Adipose tissue (tissue), 3 donors: ENCODE data around the gene TUBA4B. TPM values are rescaled to one million over a fixed set of nuclear protein-coding genes. Genes with fewer than 3 reads are reported as not detected.
"Not testable (repeated sequence)": the region's sequence is repeated elsewhere in the genome, so short reads cannot be mapped to it uniquely, and the experiment has no call there.

Source experiments
- H3K27ac ChIP-seq: one replicate; pipeline ENCODE4 v1.5.1; 2013; ENCODE audit warnings: low read depth, low read length
- WGBS, 3 donors: extraction: QIAGEN DNeasy Blood & Tissue Kit; methylation state at CpG; one replicate each; pipeline ENCODE4 v1.1.7; 2013; 5-methylcytosine and 5-hydroxymethylcytosine counted together
- polyA plus RNA-seq, 3 donors: library from polyadenylated mRNA; stranded (reverse); fragments of 200-250 nt; gene quantifications; one replicate each; pipeline ENCODE4 v1.2.3, GENCODE V29; 2013
- donor health status: healthy with polysubstance abuse.
- donor health status: Bipolar disorder and iron deficiency.
- donor health status: healthy.

Gene TUBA4B
- polyA plus RNA-seq, 3 donors, result not detected

DNA sequence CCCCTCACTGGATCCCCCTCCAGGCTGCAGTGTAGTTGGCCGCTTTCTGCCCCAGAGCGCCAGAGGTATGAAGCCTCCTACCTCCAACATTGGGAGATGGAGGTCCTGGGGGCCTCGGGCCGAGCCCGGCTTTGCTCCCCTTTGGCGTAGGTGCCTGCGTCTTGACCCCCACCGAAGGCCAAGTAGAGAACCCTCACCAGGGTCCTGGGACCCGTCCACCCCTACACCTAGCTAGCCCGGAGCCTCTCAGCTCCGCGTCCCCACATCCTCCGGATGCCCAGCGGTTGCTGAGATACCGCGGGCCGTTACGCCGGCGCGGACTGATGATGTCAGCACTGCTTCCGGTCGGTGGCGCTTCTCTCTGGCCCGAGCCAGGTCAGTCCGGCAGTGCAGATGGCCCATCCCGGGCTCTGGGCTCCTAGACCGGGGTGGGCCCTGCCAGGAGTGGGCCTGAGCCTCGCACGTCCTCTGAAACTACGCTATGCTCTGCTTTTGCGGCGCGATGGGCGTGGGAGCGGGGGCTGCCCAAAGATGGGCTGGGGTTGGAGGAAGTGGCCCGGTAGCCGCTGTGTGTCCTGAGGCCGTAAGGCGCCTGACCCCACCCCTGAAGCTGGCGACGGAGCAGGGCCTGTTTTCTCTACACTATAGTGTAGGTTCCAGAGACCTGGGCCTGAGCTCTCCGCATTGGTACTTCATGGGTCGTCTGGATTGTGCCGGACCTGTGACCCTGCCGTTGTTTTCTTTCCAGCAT, 7.7 kb upstream of the TUBA4B start, which contains the start of the genes GLB1L and STK16:
GLB1L (minus strand) TSS at position 297 of the 751 bp plus-strand sequence. CDS start 1,871 bp downstream, outside the sequence.
STK16 (plus strand) TSS at position 332 of the 751 bp plus-strand sequence. CDS start 521 bp downstream, outside the sequence.
- WGBS, 3 donors, result 0 to 1% (median 1%) methylated on average over 41 to 46 of the region's 46 CpGs
- peak within 1 kb of the TSS; percentile 87 for H3K27ac ChIP-seq

DNA sequence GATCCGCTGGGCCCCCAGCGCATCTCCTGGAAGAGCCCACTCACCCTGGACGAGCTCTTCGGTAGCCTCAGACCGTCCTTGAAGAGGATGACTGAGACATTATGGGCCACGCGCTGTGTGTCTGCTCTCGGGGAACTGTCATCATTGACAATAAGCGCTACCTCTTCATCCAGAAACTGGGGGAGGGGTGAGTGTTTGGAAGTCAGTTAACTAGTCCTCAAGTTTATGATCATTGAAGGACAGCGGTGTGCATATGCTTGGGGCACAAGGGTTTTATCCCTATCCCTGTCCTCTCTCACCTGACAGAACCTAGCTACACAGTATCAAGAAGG, 7.2 kb upstream of the TUBA4B start:
- WGBS, 3 donors, result 14 to 18% (median 14%) methylated on average over 10 of the region's 10 CpGs
- H3K27ac ChIP-seq, result peak overlapping the region; percentile 87

DNA sequence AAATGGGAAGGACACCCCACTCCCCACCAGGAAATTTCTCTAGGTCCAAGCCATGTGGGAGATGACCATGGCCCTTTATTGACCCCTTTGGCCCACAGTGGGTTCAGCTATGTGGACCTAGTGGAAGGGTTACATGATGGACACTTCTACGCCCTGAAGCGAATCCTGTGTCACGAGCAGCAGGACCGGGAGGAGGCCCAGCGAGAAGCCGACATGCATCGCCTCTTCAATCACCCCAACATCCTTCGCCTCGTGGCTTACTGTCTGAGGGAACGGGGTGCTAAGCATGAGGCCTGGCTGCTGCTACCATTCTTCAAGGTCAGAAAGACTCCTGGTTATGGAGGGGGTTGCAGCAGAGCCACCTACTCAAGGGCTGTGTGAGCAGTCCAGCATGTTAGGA, 6.5 kb upstream of the TUBA4B start:
- 89 to 96% (median 95%) methylated on average over 10 of the region's 10 CpGs for WGBS, 3 donors
- H3K27ac ChIP-seq, result no peak overlapping the region

DNA sequence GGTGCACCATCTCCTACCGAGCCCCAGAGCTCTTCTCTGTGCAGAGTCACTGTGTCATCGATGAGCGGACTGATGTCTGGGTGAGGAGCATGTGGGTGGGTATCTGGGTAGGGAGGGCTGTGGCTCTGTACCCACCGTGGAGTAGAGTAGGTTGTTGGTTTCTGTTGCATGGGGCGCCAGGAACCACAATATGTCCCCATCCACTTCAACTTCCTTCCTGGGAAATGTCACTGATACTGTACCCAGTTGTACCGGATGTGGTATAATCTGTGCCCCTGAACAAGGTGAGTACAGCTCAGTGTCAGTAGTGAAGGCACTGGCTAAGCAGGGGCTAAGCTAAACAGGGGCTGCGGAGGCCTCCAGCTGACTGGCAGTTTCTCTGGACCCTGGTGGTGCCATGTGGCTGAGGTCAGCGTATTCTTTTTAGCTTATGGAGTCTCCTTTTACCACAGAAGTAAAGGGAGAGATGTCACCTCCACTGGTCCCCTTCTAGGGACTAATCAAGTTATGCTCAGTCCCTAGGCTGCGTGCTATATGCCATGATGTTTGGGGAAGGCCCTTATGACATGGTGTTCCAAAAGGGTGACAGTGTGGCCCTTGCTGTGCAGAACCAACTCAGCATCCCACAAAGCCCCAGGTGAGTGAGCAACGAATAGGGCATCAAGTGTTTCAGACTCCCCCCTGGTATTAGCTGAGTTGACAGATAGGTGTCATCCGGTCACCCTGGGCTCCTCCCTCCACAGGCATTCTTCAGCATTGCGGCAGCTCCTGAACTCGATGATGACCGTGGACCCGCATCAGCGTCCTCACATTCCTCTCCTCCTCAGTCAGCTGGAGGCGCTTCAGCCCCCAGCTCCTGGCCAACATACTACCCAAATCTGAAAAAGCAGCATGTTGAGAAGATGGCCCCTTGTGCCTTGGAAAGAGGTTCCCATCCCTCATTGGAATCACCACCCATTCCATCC, 5.1 kb upstream of the TUBA4B start:
- H3K27ac ChIP-seq, result no peak overlapping the region
- 69 to 87% (median 78%) methylated on average over 17 of the region's 17 CpGs for WGBS, 3 donors

DNA sequence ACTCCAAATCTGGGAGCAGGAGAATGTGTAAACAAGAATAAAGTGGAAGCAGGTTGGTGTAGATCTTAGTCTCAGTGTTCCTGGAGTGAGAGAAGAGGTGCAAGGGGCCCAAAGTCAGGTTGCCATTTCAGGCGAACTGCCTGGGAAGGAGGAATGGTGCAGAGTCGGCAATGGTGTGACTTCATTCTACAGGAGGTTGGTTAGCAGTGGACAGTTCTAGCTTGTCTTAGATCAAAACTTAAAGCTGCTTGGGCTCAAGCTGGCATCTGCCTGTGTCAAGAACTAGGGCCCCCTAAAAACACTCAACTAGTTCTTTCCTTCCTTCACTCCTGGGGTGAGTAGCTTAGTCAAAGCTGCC, 4.2 kb upstream of the TUBA4B start:
- WGBS, 3 donors, result 69 to 72% (median 70%) methylated on average over 2 of the region's 2 CpGs
- peak overlapping the region; percentile 71 for H3K27ac ChIP-seq

DNA sequence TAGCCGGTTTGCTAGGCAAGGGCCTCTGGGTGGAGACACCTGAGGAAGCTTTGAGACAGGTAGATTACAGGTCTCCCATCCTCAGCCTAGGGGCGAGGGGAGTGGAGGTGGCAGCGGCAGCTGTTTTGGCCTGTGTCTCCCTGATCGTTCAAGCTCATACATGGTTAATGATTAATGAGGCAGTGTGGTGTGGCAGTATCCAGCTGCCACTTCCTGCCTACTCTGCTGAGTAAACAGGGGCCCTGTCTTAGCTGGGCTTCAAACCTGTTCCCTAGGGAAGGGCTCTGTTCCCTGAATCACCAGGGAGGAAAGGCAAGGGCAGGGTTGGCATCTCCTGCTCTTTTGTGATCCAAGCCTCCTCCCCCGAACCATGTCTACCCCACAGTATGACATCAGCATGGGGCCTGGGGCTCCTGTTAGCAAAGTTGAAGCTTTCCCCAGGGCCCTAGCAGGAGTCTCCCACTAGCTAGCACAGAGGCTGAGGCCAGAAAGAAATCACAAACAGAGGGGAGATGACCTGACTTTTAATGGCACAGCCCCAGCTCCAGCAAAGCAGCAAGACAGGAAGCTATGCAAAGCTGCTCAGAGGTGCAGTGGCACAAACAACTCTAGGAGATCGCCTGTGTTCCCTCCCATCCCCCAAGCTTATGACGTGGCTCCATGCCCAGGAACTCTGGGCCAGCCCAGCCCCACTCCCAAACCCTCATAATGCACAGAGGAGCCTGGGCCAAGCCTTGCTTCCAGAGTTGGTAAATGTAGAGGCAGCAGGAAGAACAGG, 3.7 kb upstream of the TUBA4B start:
- 5 to 22% (median 16%) methylated on average over 7 of the region's 7 CpGs for WGBS, 3 donors

DNA sequence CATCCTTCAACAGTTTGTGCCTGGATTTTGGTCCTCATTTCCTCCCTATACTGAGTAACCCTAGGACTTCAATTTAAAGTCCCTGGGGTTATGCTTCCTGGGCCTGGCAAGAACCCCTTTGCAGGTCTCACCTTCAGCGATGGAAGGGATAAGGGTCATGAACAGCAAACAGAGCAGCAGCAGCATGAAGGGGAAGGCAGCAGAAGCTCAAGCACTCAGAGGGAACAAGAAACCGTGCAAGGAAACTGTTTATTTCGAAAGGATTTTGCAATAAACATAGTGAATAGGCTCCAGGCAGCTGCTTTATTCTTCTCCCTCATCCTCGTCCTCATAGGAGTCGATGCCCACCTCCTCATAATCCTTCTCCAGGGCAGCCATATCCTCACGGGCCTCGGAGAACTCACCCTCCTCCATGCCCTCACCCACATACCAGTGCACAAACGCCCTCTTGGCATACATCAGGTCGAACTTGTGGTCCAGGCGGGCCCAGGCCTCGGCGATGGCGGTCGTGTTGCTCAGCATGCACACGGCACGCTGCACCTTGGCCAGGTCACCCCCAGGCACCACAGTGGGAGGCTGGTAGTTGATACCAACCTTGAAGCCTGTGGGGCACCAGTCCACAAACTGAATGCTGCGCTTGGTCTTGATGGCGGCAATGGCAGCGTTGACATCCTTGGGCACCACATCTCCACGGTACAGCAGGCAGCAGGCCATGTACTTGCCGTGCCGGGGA, 2.8 kb upstream of the TUBA4B start:
- 69 to 75% (median 70%) methylated on average over 22 of the region's 22 CpGs for WGBS, 3 donors
- H3K27ac ChIP-seq, result no peak overlapping the region

More for the DNA sequence above, 3.7 kb upstream of the TUBA4B start:
- H3K27ac ChIP-seq, result peak overlapping the region; percentile 71

DNA sequence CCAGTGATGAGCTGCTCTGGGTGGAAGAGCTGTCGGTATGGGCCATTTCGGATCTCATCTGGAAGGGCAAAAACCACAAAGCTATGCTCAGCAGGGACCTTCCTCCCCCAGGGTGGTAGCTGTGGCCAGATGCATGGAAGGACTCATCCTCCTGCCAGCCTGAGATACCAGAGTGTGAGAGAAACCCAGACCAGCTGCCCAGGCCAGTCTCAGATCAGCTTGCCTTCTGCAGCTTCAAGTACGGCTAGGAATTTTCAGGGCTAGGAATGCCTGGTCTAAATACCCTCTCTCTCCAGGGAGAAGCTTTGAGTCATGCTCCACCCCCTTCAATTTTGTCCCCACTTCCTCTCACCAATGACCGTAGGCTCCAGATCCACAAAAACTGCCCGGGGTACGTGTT, 1.4 kb upstream of the TUBA4B start:
- H3K27ac ChIP-seq, result no peak overlapping the region
- 54 to 80% (median 57%) methylated on average over 6 of the region's 6 CpGs for WGBS, 3 donors

DNA sequence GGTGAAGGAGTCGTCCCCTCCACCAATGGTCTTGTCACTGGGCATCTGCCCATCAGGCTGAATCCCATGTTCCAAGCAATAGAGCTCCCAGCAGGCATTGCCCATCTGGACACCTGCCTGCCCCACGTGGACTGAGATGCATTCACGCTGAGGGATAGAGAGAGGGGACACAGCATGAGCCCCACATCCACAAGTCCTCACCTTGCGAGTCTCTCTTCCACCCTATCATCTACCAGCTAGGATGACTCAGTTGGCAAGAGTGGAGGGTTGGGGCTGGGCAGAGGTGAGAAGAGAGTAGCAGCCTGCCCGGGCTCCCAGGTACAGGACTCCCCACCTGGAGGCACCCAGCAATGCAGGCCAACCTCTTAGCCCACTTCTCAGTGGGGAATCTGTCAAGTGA, 959 bp upstream of the TUBA4B start:
- WGBS, 3 donors, result 72 to 74% (median 72%) methylated on average over 5 of the region's 5 CpGs
- no peak overlapping the region for H3K27ac ChIP-seq

DNA sequence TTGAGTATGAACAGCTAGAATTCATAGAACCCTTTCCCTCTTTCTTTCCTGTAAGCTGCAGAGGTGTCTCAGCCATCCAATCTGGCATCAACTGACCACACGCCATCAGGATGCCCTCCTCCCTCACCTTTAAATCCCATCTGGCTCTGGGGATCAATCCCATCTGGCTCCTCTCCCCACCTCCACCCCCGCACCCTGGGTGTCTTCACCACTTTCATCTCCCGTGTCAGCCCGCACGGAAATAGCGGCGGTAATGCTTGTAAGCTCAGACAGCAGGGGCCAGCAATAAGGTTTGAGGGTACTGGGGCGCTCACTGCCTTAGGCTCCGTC, 508 bp upstream of the TUBA4B start:
- WGBS, 3 donors, result 12 to 15% (median 12%) methylated on average over 9 of the region's 9 CpGs
- H3K27ac ChIP-seq, result no peak overlapping the region

DNA sequence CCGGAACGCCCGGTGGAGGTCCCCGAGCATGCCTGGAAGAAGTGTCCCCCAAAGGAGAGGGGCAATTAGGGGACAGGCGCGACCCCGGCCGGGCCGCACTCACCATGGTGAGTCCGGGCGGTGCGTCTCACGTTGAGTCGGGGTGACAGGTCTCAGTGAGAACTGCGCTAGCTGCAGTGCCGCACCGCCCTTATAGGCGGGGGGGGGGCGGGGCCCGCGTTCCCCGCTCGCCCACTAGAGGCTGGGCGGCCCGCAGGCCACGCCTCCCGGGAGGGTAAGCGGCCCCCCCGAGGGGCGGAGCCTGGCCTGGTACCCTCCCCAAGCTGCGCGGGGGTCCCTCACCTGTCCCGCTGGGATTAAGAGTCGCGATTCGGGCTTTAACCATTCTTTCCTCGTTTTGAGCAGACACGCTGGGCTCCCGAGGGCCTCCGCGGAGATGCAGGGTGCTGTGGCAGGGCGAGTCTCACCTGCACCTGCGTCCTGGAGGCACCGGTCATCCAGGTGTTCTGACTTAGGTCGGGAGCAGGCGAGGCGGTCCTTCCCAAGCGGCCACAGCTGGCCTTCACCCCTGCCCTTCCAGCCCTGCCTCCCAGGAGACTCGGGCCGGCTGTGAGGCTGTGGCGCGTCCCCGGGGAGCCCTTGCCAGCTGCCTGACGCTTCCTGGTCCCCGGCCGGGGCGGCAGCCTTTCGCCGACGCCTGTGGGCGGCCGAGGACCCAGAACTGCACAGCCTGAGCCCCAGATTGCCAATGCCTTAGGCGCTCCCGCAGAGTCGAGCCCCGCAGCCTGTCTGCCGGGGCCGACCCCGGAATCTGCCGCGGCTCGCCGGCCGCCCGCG, 928 bp downstream of the TUBA4B start, which contains the start of gene TUBA4A:
TUBA4A (minus strand) TSS at position 166 of the 837 bp plus-strand sequence; CDS start at position 106, 60 bp downstream.
- H3K27ac ChIP-seq, result peak within 1 kb of the TSS; percentile 49
- WGBS, 3 donors, result 0% methylated on average over 63 to 76 of the region's 76 CpGs

DNA sequence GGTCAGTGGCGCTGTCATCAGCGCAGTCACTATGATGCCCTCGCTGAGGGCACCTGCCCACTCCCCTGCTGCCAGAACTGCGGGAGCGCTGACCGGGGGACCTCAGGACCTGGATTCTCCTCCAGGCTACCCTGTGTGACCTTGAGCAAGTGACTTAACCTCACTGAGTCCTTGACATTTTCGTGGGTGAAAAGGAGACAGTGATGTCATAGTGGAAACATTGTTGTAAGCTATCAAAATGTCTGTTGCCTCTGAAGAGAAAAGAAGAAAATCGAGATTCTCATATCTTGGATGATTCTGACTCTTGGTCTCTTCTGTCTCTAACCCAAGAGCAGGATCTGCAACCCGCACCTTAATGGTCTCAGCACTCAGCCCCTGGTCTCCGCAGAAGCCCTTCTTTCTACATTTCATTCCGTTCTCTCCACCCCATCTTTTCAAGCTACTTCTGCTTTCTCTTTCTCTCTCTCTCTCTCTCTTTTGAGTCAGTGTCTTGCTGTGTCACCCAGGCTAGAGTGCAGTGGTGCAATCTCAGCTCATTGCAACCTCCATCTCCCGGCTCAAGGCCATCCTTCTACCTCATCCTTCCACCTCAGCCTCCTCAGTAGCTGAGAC, 1.7 kb downstream of the TUBA4B start:
- 11 to 23% (median 16%) methylated on average over 12 of the region's 12 CpGs for WGBS, 3 donors
- peak overlapping the region; percentile 49 for H3K27ac ChIP-seq

DNA sequence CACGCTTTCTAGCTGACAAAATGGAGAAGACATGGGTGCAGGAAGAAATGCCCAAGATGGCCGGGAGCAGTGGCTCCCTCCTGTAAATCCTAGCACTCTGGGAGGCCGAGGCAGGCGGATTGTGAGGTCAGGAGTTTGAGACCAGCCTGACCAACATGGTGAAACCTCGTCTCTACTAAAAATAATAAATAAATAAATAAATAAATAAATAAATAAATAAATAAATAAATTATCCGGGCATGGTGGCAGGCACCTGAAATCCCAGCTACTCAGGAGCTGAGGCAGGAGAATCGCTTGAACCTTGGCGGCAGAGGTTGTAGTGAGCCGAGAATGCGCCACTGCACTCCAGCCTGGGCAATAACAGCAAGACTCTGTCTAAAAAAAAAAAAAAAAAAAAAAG, 5.9 kb downstream of the TUBA4B start:
- 81 to 89% (median 88%) methylated on average over 10 of the region's 10 CpGs for WGBS, 3 donors
- not testable (repeated sequence) for H3K27ac ChIP-seq

DNA sequence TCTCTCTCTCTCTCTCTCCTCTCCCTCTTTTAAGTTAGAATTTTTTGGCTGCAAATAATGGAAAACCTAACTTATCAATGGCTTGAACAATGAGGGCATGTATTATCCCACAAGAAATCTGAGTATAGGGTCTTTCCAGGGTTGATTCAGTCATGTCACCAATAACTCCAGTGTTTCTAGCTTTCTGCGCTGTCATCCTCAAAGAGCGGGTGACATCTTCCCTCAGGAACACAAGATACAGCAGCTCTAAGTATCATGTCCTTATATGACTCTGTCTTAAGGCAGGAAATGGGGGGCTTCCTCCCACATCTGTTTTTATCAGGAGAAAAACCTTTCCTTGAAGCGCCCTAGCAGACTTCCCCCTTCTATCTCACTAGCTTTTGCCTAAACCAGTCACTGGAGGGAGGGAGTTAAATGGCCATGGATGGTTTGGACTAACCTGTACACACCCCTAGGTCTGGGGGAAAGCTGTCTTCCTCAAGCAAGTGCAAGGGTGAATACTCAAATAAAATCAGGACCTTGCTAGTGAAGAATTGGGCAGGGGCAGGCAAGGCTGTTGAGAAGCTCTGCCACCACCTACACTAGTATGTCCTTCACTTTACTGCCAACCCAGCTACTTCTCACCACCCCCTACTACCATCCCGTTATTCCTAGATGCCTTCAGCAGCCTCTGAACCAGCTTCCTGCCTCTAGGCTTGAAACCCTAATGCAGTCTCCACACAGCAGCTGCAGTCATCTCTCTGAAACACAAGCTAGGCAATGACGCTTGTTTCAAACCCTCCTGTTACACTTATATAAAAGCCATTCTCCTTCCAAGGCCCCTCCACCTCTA, 8.2 kb downstream of the TUBA4B start:
- 53 to 69% (median 57%) methylated on average over 5 of the region's 5 CpGs for WGBS, 3 donors
- H3K27ac ChIP-seq, result no peak overlapping the region

DNA sequence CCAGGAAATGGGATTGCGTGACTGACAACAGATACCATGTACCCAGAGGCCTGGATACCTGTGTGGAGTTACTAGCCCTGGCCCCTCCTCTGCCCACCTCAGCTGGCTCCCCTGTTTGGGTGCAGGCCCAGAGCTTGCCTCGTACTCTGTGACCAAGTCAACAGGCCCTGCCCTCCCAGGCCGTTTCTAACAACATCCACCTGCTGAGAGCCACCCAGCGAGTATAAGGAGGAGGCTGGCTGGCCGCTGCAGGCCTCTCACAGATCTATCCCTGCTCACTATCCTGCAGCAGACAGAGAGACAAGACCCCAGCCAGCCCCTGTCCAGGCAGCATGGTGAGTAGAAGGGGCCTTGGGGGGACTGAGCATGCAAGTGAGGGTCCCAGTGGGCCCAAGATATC, 13.2 kb downstream of the TUBA4B start:
- 67 to 77% (median 75%) methylated on average over 5 of the region's 5 CpGs for WGBS, 3 donors
- H3K27ac ChIP-seq, result no peak overlapping the region

DNA sequence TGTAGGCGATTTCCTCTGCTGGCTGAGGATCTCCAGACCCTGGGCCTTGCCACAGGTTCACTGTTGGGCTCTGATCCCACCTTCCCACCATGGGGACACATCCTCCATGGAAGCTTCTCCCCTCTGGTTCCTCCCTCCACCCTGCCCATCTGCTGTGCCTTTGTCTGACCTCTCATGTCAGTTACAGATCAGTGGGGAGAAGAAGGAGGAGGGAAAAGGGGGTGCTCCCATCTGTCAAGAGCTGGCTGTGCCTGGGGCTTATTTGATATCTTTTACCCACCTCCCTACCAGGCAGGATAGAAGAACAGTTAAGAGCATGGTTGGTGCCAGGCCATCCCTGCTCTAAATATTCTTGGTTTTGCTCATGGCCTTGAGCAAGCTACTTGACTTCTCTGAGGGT, 13.8 kb downstream of the TUBA4B start:
- WGBS, 3 donors, result 83 to 94% methylated on average over 1 of the region's 1 CpG; no CpG with 5 or more reads in 1 of the 3 donors
- no peak overlapping the region for H3K27ac ChIP-seq
